Progenitor cell of endocrine pancreas (in vitro differentiated cells): ENCODE results near the gene ATP1A1. TPM values are rescaled to one million over a fixed set of nuclear protein-coding genes. Genes with fewer than 3 reads are reported as not detected.

Source experiments
- DNase-seq: peaks from one replicate; pipeline ENCODE4 v3.0.0; 2021; ENCODE audit warnings: low spot score; ENCODE audit not compliant: unreplicated experiment
- H3K27ac Mint-ChIP-seq: 2 replicates; pipeline ENCODE4 v1.8.0; 2021; ENCODE audit warnings: mild to moderate bottlenecking, moderate library complexity, mixed read lengths
- H3K27me3 Mint-ChIP-seq: 2 replicates; pipeline ENCODE4 v1.8.0; 2021; ENCODE audit warnings: mixed read lengths
- H3K36me3 Mint-ChIP-seq: 2 replicates; pipeline ENCODE4 v1.8.0; 2022; ENCODE audit warnings: mixed read lengths; ENCODE audit not compliant: insufficient read depth
- H3K4me1 Mint-ChIP-seq: 2 replicates; pipeline ENCODE4 v1.8.0; 2021; ENCODE audit warnings: low read depth, mixed read lengths
- H3K4me3 Mint-ChIP-seq: 2 replicates; pipeline ENCODE4 v1.8.0; 2021; ENCODE audit warnings: low read depth, mild to moderate bottlenecking, moderate library complexity, mixed read lengths
- H3K9me3 Mint-ChIP-seq: 2 replicates; pipeline ENCODE4 v1.8.0; 2021; ENCODE audit warnings: low read depth, mixed read lengths
- CTCF ChIP-seq: fragments of 200-600 bp; sonication (generic); IDR thresholded peaks from one replicate; pipeline ENCODE4 v1.5.0; 2021; ENCODE audit warnings: antibody characterized with exemption, mild to moderate bottlenecking; ENCODE audit not compliant: unreplicated experiment
- total RNA-seq: library from RNA; stranded (reverse); gene quantifications from 2 replicates; pipeline ENCODE4 v1.2.1, GENCODE V29; 2021

The ATP1A1 gene
- total RNA-seq, 1 donor from 2014 or later: 332 TPM

DNA sequence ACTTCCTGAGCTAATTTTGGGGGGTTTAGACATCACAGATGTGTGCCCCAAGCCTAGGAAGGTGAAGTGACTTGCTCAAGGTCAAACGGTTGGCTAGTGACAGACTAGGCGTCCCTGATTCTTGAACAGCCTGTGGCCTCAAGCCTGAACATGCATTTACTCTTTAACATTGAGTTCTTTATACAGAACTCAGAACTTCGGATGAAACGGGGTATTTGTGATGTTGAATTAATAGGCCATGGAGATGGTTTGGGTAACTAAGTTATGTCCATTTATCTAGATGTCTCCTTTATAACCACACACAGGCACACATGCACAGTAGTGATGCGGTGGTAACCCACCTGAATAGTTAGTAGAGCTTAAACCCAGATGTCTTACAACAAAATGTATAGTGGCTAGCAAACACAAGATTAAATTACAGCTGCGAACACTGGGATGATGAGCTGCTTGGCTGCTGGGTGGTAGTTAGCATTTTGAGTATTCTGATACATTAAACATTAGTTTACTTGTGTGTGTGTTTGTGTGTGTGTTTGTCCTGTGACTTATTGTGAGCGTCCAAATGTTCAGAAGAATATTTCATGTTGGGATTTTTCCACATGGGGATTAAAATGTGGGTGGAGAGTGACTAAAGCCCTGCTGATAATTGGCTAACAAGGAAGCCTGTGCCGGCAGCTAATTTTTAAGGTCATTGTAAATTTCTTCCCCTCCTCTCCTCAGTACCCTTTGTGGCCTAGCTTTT, 2.3 kb downstream of the ATP1A1 start:
- Mint-ChIP-seq H3K27me3 (peaks cover 3% of the 10 kb centered on the region), H3K4me1 (peaks cover 61% of the 10 kb centered on the region), H3K36me3 (peaks cover 1% of the 10 kb centered on the region), H3K27ac (peak overlapping the region; percentile 57), H3K4me3 (peak overlapping the region; percentile 92), H3K9me3 (no peaks in the 10 kb centered on the region)
- no peak for DNase-seq
- no peak for TF ChIP-seq CTCF

GRCh38 chr1:116375887-116376728, 3.1 kb downstream of the ATP1A1 start:
- Mint-ChIP-seq H3K27ac (peak overlapping the region; percentile 57), H3K4me1 (peaks cover 69% of the 10 kb centered on the region), H3K9me3 (no peaks in the 10 kb centered on the region), H3K4me3 (peak overlapping the region; percentile 92), H3K36me3 (peaks cover 1% of the 10 kb centered on the region), H3K27me3 (no peaks in the 10 kb centered on the region)
- DNase-seq: no peak
- TF ChIP-seq CTCF: no peak

GRCh38 chr1:116376729-116377086, 3.7 kb downstream of the ATP1A1 start:
- TF ChIP-seq CTCF: no peak
- no peaks in the 10 kb centered on the region for H3K9me3 Mint-ChIP-seq
- no peak overlapping the region for H3K27ac Mint-ChIP-seq
- H3K4me1 Mint-ChIP-seq: peaks cover 73% of the 10 kb centered on the region
- H3K27me3 Mint-ChIP-seq: no peaks in the 10 kb centered on the region
- peaks cover 1% of the 10 kb centered on the region for H3K36me3 Mint-ChIP-seq
- no peak for DNase-seq
- no peak overlapping the region for H3K4me3 Mint-ChIP-seq

- Mint-ChIP-seq H3K4me3 (no peak overlapping the region), H3K36me3 (peaks cover 1% of the 10 kb centered on the region), H3K4me1 (peaks cover 76% of the 10 kb centered on the region), H3K27ac (peak overlapping the region; percentile 57), H3K27me3 (no peaks in the 10 kb centered on the region), H3K9me3 (no peaks in the 10 kb centered on the region)
- no peak for DNase-seq
- TF ChIP-seq CTCF: no peak
Measured at GRCh38 chr1:116377541-116378529, 4.8 kb downstream of the ATP1A1 start.
